SK-N-SH treated with all-trans-retinoic acid at 6 μM for 48 hours (cell line): Measurements from ENCODE around the gene RNF115.
A peak's percentile ranks its signal among the peaks of the same experiment; 100 is the strongest.

Experiments
- ATAC-seq: fragments of 200-7000 bp; cut with Tn5 transposase; 3 replicates; pipeline ENCODE4 v1.9.1; 2020; ENCODE audit warnings: mild to moderate bottlenecking, moderate library complexity
- ARNTL ChIP-seq: fragments of 450-650 bp; formaldehyde crosslinking; IDR thresholded peaks from 2 replicates; pipeline ENCODE4 v1.5.0; 2020; ENCODE audit warnings: low read depth, mild to moderate bottlenecking, moderate library complexity, borderline replicate concordance
- BACH2 ChIP-seq: fragments of 250-450 bp; sonication (Bioruptor Pico); IDR thresholded peaks from 2 replicates; pipeline ENCODE4 v1.9.0; 2021; ENCODE audit warnings: mild to moderate bottlenecking, borderline replicate concordance
- CSDC2 ChIP-seq: fragments of 250-450 bp; sonication (Bioruptor Pico); IDR thresholded peaks from 2 replicates; pipeline ENCODE4 v1.5.0; 2020; ENCODE audit warnings: mild to moderate bottlenecking, moderate library complexity
- CSRNP3 ChIP-seq: fragments of 250-450 bp; sonication (Bioruptor Pico); IDR thresholded peaks from 2 replicates; pipeline ENCODE4 v1.5.1; 2021; ENCODE audit warnings: mild to moderate bottlenecking, moderate library complexity
- ESRRG ChIP-seq: fragments of 250-450 bp; sonication (Bioruptor Pico); IDR thresholded peaks from 2 replicates; pipeline ENCODE4 v1.6.1; 2021; ENCODE audit warnings: mild to moderate bottlenecking
- GLIS3 ChIP-seq: fragments of 250-450 bp; sonication (Bioruptor Pico); IDR thresholded peaks from 2 replicates; pipeline ENCODE4 v1.5.0; 2020; ENCODE audit warnings: mild to moderate bottlenecking, moderate library complexity
- OSR1 ChIP-seq: fragments of 250-450 bp; sonication (Bioruptor Pico); IDR thresholded peaks from 2 replicates; pipeline ENCODE4 v1.8.0; 2022; ENCODE audit warnings: moderate library complexity, mild to moderate bottlenecking, inconsistent platforms
- PATZ1 ChIP-seq: fragments of 250-450 bp; sonication (Bioruptor Pico); IDR thresholded peaks from 2 replicates; pipeline ENCODE4 v1.8.0; 2020; ENCODE audit warnings: mild to moderate bottlenecking, moderate library complexity, borderline replicate concordance
- POU6F1 ChIP-seq: fragments of 250-450 bp; sonication (Bioruptor Pico); IDR thresholded peaks from 2 replicates; pipeline ENCODE4 v1.8.0; 2021; ENCODE audit warnings: low read depth, mild to moderate bottlenecking, moderate library complexity, borderline replicate concordance
- PPARA ChIP-seq: fragments of 250-450 bp; sonication (Bioruptor Pico); IDR thresholded peaks from 2 replicates; pipeline ENCODE4 v1.5.0; 2020; ENCODE audit warnings: mild to moderate bottlenecking, borderline replicate concordance
- RARB ChIP-seq: fragments of 250-450 bp; sonication (Bioruptor Pico); IDR thresholded peaks from 2 replicates; pipeline ENCODE4 v1.8.0; 2021; ENCODE audit warnings: mild to moderate bottlenecking, moderate library complexity
- SNAI2 ChIP-seq: fragments of 250-450 bp; sonication (Bioruptor Pico); IDR thresholded peaks from 2 replicates; pipeline ENCODE4 v1.5.0; 2020; ENCODE audit warnings: mild to moderate bottlenecking, moderate library complexity
- TCF4 ChIP-seq: fragments of 250-450 bp; sonication (Bioruptor Pico); IDR thresholded peaks from 2 replicates; pipeline ENCODE4 v1.8.0; 2021; ENCODE audit warnings: mild to moderate bottlenecking, moderate library complexity, borderline replicate concordance
- TOX ChIP-seq: fragments of 250-450 bp; sonication (Bioruptor Pico); IDR thresholded peaks from 2 replicates; pipeline ENCODE4 v1.8.0; 2021; ENCODE audit warnings: mild to moderate bottlenecking, moderate library complexity, borderline replicate concordance
- TSHZ2 ChIP-seq: fragments of 250-450 bp; sonication (Bioruptor Pico); IDR thresholded peaks from 2 replicates; pipeline ENCODE4 v1.5.0; 2020; ENCODE audit warnings: mild to moderate bottlenecking, moderate library complexity
- ZC3H10 ChIP-seq: fragments of 250-450 bp; sonication (Bioruptor Pico); IDR thresholded peaks from 2 replicates; pipeline ENCODE4 v1.5.1; 2021; ENCODE audit warnings: mild to moderate bottlenecking, moderate library complexity
- ZFP3 ChIP-seq: fragments of 250-450 bp; sonication (Bioruptor Pico); IDR thresholded peaks from 2 replicates; pipeline ENCODE4 v1.5.0; 2020; ENCODE audit warnings: mild to moderate bottlenecking, moderate library complexity
- ZFP30 ChIP-seq: fragments of 450-650 bp; formaldehyde crosslinking; IDR thresholded peaks from 2 replicates; pipeline ENCODE4 v1.5.0; 2022; ENCODE audit warnings: mild to moderate bottlenecking, moderate library complexity
- ZNF565 ChIP-seq: fragments of 450-650 bp; formaldehyde crosslinking; conservative IDR thresholded peaks from 2 replicates; pipeline ENCODE4 v1.5.0; 2020; ENCODE audit warnings: low read depth, mild to moderate bottlenecking, moderate library complexity
- ZNF8 ChIP-seq: fragments of 450-650 bp; formaldehyde crosslinking; IDR thresholded peaks from 2 replicates; pipeline ENCODE4 v1.5.0; 2020; ENCODE audit warnings: mild to moderate bottlenecking, moderate library complexity

The RNF115 gene

GRCh38 chr1:145782272-145783099 is 41.4 kb downstream of the RNF115 start:
- TF ChIP-seq TOX (CRISPR knock-in tag) = peak; percentile 78; the same call in 1 of the 2 replicates
- TF ChIP-seq RARB (CRISPR knock-in tag) = 0 out of 2 replicates have a peak, but pooled peaks have one; percentile 26
- TF ChIP-seq POU6F1 (CRISPR knock-in tag) = peak; percentile 38; the same call in 1 of the 2 replicates
- no peak for TF ChIP-seq PPARA (CRISPR knock-in tag)
- peak; percentile 85 for ATAC-seq

GRCh38 chr1:145778146-145778540 is 45.8 kb downstream of the RNF115 start:
- ATAC-seq = no peak
- TF ChIP-seq ZNF8 (CRISPR knock-in tag) (no peak), PPARA (CRISPR knock-in tag) (no peak), ZC3H10 (CRISPR knock-in tag) (no peak), ZNF565 (CRISPR knock-in tag) (no peak)

- TF ChIP-seq PPARA (CRISPR knock-in tag) = no peak
- TF ChIP-seq ZFP30 (CRISPR knock-in tag) = no peak
- no peak for TF ChIP-seq SNAI2 (CRISPR knock-in tag)
- TF ChIP-seq POU6F1 (CRISPR knock-in tag) = no peak
- no peak for TF ChIP-seq ZC3H10 (CRISPR knock-in tag)
- TF ChIP-seq CSDC2 (CRISPR knock-in tag) = no peak
- TF ChIP-seq TCF4 (CRISPR knock-in tag) = no peak
- no peak for TF ChIP-seq ZFP3 (CRISPR knock-in tag)
- no peak for TF ChIP-seq OSR1 (CRISPR knock-in tag)
- TF ChIP-seq ZNF565 (CRISPR knock-in tag) = no peak
- no peak for TF ChIP-seq TSHZ2 (CRISPR knock-in tag)
- TF ChIP-seq GLIS3 (CRISPR knock-in tag) = no peak
- TF ChIP-seq CSRNP3 (CRISPR knock-in tag) = no peak
- TF ChIP-seq ARNTL (CRISPR knock-in tag) = no peak
- no peak for TF ChIP-seq PATZ1 (CRISPR knock-in tag)
- no peak for TF ChIP-seq BACH2 (CRISPR knock-in tag)
- no peak for TF ChIP-seq ZNF8 (CRISPR knock-in tag)
- TF ChIP-seq ESRRG (CRISPR knock-in tag) = no peak
- ATAC-seq = no peak
These were observed 46.3 kb downstream of the RNF115 start for GRCh38 chr1:145777357-145778145.
